ENCODE data around the gene REPS2. TPM values are rescaled to one million over a fixed set of nuclear protein-coding genes. Genes with fewer than 3 reads are reported as not detected.

The REPS2 gene
- polyA plus RNA-seq, 1 experiment, result 0.04 TPM

DNA sequence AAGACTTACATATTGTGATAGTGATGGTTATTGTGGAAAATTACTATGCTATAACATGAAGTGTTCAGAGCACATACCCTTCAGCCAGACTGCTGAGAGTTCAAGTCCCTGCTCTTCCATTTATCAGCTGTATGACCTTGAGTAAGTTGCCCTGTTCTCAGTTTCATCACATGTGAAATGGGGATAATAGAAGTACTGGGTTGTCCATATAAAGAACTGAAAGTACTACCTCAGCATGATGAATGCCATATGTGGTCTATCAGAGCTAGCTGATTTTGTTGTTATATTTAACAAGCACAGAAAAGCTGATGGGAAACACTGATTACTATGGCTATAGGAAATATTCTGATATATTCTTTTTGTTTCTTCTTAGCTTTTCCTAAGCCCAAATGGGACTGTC, 115.6 kb downstream of the REPS2 start:
- ChIA-PET CTCF (interaction anchor here (0.6 to 1.0 kb wide), 2 partner anchors 9 to 276 kb away, joined by 3 to 4 read pairs; no protein-coding TSS in a partner anchor), POLR2A (interaction anchor here (0.6 kb wide), 1 partner anchor 552 kb away, joined by 3 read pairs; no protein-coding TSS in a partner anchor)
- no peak for DNase-seq (ENCODE audit: low read depth)
- Histone ChIP-seq H3K4me3 (ENCODE audit: low read depth, low read length) (no peak overlapping the region), H3K36me3 (ENCODE audit: control insufficient read depth, insufficient read depth, low read length) (no peaks in the 10 kb centered on the region), H3K27me3 (ENCODE audit: control insufficient read depth, insufficient read depth, low read length) (no peaks in the 10 kb centered on the region)
- TF ChIP-seq, protein P1, sequence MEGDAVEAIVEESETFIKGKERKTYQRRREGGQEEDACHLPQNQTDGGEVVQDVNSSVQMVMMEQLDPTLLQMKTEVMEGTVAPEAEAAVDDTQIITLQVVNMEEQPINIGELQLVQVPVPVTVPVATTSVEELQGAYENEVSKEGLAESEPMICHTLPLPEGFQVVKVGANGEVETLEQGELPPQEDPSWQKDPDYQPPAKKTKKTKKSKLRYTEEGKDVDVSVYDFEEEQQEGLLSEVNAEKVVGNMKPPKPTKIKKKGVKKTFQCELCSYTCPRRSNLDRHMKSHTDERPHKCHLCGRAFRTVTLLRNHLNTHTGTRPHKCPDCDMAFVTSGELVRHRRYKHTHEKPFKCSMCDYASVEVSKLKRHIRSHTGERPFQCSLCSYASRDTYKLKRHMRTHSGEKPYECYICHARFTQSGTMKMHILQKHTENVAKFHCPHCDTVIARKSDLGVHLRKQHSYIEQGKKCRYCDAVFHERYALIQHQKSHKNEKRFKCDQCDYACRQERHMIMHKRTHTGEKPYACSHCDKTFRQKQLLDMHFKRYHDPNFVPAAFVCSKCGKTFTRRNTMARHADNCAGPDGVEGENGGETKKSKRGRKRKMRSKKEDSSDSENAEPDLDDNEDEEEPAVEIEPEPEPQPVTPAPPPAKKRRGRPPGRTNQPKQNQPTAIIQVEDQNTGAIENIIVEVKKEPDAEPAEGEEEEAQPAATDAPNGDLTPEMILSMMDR (IDR thresholded peaks at IDR 0.05; ENCODE audit: insufficient read depth, low read depth, low read length), result no peak

DNA sequence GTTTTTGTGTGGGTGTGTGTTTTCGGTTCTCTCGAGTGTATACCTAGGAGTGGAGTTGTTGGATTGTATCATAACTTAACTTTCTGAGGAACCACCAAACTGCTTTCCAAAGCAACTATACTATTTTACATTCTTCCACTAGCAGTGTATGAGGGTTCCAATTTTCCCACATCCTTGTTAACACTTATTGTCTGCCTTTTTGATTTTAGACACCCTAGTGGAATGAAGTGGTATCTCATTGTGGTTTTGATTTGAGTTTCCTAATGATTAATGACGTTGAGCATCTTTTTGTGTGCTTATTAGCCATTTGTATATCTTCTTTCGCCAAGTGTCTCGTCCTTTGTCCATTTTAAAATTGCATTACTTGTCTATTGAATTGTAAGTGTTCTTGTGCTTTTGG, 118.6 kb downstream of the REPS2 start:
- POLR2A ChIA-PET, result no interaction called here
- Histone ChIP-seq H3K4me3 (ENCODE audit: low read depth, low read length) (no peak overlapping the region), H3K27me3 (ENCODE audit: control insufficient read depth, insufficient read depth, low read length) (no peaks in the 10 kb centered on the region), H3K36me3 (ENCODE audit: control insufficient read depth, insufficient read depth, low read length) (no peaks in the 10 kb centered on the region)
- TF ChIP-seq, protein P1 (IDR thresholded peaks at IDR 0.05; ENCODE audit: insufficient read depth, low read depth, low read length), result no peak
- CTCF ChIA-PET, result no interaction called here
- DNase-seq (ENCODE audit: low read depth), result no peak

DNA sequence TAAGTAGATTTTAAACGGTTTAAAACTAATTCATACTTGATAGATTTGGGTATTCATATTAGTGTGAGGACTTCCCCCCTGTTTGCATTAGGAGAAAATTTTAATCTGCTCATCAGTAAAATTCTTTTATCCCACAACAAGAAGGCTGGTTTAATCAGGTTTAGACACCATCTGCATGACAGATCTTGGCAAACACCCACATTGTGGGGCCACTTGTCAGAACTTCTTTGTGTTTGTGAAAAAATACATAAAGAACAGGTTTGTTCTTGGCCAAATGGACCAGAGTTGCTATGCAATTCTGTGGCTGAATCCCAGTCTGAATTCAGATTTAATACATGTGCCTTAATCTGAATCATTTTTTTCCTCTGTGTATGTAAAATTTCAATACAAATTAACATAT, 121.1 kb downstream of the REPS2 start:
- CTCF ChIA-PET, result no interaction called here
- DNase-seq (ENCODE audit: low read depth), result no peak

DNA sequence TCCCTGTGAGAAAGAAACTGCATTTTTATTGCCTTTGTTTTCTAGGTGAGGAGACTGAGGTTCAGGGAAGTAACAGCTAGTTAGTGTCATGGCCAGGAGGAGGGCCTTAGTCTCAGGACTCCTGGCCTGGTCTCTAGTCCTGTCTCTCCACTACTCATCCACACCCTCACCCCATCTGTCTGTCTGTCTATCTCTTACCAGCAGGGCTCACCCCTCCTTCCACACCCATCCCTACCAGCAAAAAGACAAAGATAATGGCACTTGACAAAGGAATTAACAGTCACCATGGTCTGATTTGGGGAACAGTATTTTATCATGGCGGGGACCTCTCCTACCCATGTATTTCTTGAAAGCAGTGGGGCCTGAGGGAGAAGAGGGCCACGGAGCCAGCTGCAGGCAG, 125.8 kb downstream of the REPS2 start:
- no peak overlapping the region for H3K4me3 ChIP-seq (ENCODE audit: low read depth, low read length)
- TF ChIP-seq, protein P1 (IDR thresholded peaks at IDR 0.05; ENCODE audit: insufficient read depth, low read depth, low read length), result no peak
- H3K27me3 ChIP-seq (ENCODE audit: control insufficient read depth, insufficient read depth, low read length), result peaks cover 2% of the 10 kb centered on the region; the same call in 1 of the 2 replicates
- ChIA-PET CTCF (interaction anchor here (1.5 kb wide), 1 partner anchor 10 kb away, joined by 4 read pairs; no protein-coding TSS in a partner anchor), POLR2A (no interaction called here)
- H3K36me3 ChIP-seq (ENCODE audit: control insufficient read depth, insufficient read depth, low read length), result no peaks in the 10 kb centered on the region
- no peak for DNase-seq (ENCODE audit: low read depth)

More for the DNA sequence above, 121.1 kb downstream of the REPS2 start:
- TF ChIP-seq, protein P1 (IDR thresholded peaks at IDR 0.05; ENCODE audit: insufficient read depth, low read depth, low read length), result no peak
- Histone ChIP-seq H3K4me3 (ENCODE audit: low read depth, low read length) (no peak overlapping the region), H3K36me3 (ENCODE audit: control insufficient read depth, insufficient read depth, low read length) (no peaks in the 10 kb centered on the region), H3K27me3 (ENCODE audit: control insufficient read depth, insufficient read depth, low read length) (peaks cover 2% of the 10 kb centered on the region; the same call in 1 of the 2 replicates)
- POLR2A ChIA-PET, result no interaction called here

DNA sequence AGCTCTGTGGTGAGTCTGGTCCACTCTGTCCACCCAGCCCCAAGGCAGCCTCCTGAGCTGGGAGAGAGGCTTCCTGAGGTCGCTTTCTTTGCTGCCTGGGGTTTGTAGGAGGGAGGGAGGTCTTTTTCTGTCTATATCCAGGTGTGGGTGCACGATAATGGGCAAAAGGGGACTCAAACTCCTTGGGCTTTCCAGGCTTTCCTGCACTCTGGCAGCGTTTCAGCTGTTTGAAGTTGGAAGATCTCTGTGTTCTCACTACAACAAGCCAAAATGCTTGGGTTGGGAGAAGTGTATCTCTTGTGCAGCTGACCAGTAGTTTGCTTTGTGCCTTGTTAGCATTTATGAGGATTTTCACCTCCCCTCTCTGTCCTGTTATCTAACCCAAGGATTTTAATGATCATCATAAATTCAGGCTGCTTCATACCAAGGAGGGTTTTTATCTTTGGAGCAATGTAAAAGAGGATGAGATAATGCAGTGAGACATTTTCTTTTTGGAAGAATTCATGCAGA, 126.3 kb downstream of the REPS2 start:
- CTCF ChIA-PET, result interaction anchor here (0.6 to 1.5 kb wide), 2 partner anchors 10 to 1523 kb away, joined by 4 read pairs; no protein-coding TSS in a partner anchor

More for the DNA sequence above, 126.3 kb downstream of the REPS2 start:
- Histone ChIP-seq H3K27me3 (ENCODE audit: control insufficient read depth, insufficient read depth, low read length) (peaks cover 2% of the 10 kb centered on the region; the same call in 1 of the 2 replicates), H3K4me3 (ENCODE audit: low read depth, low read length) (no peak overlapping the region), H3K36me3 (ENCODE audit: control insufficient read depth, insufficient read depth, low read length) (no peaks in the 10 kb centered on the region)
- no peak for DNase-seq (ENCODE audit: low read depth)
- POLR2A ChIA-PET, result no interaction called here
- TF ChIP-seq, protein P1 (IDR thresholded peaks at IDR 0.05; ENCODE audit: insufficient read depth, low read depth, low read length), result no peak

Measured in BJ (cell line).